GM18907 (cell line): ENCODE results near the gene ZCCHC14.

ENCODE experiments used
- ATAC-seq: cut with Tn5 transposase; IDR thresholded peaks from one replicate; pipeline ENCODE4 v1.9.1; 2021; ENCODE audit warnings: mild to moderate bottlenecking, moderate library complexity; ENCODE audit not compliant: unreplicated experiment

ZCCHC14 gene

GRCh38 chr16:87436225-87437172, 56.3 kb downstream of the ZCCHC14 start:
- no peak for ATAC-seq

- ATAC-seq: no peak
Measured at GRCh38 chr16:87435372-87436224, 57.2 kb downstream of the ZCCHC14 start.

GRCh38 chr16:87434146-87434667, 58.6 kb downstream of the ZCCHC14 start:
- no peak for ATAC-seq

GRCh38 chr16:87432330-87432915, 60.4 kb downstream of the ZCCHC14 start:
- ATAC-seq: no peak

GRCh38 chr16:87431926-87432325, 60.9 kb downstream of the ZCCHC14 start:
- no peak for ATAC-seq

- ATAC-seq: no peak
Measured at GRCh38 chr16:87426423-87427215, 66.2 kb downstream of the ZCCHC14 start.

GRCh38 chr16:87425941-87426340, 66.9 kb downstream of the ZCCHC14 start:
- ATAC-seq: no peak

GRCh38 chr16:87424266-87424665, 68.6 kb downstream of the ZCCHC14 start:
- ATAC-seq: no peak

GRCh38 chr16:87423429-87423828, 69.4 kb downstream of the ZCCHC14 start:
- no peak for ATAC-seq

- no peak for ATAC-seq
Measured at GRCh38 chr16:87422106-87422505, 70.7 kb downstream of the ZCCHC14 start.

GRCh38 chr16:87421003-87421912, 71.6 kb downstream of the ZCCHC14 start:
- no peak for ATAC-seq

GRCh38 chr16:87420026-87421002, 72.5 kb downstream of the ZCCHC14 start:
- no peak for ATAC-seq

- no peak for ATAC-seq
Measured at GRCh38 chr16:87418644-87419043, 74.2 kb downstream of the ZCCHC14 start.

- no peak for ATAC-seq
Measured at GRCh38 chr16:87418216-87418615, 74.6 kb downstream of the ZCCHC14 start.

GRCh38 chr16:87417528-87417910, 75.3 kb downstream of the ZCCHC14 start:
- ATAC-seq: no peak

GRCh38 chr16:87416826-87417527, 75.8 kb downstream of the ZCCHC14 start:
- ATAC-seq: no peak

- ATAC-seq: no peak
Measured at GRCh38 chr16:87415441-87415840, 77.4 kb downstream of the ZCCHC14 start.
